ENCODE data around the gene CDKN1A.

DNA sequence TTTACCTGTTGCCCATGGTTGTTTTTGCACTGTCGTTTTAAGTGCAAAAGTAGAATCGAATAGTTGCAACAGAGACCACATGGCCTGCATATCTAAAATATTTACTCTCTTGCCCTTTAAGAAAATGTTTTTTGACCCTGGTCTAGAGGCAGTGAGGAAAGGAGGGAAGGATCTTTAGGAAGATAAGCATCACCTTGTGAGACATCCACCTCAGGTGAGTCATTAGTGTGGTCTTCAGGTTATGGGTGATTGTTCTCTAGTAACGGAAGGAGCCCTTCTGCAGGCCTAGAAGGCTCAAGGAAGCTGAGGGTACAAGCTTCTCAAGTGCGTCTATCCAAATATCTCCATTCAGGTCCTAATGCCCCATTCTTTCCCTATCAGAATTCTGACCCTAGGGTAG is 12.5 kb downstream of the CDKN1A start:
- TF ChIP-seq, protein P1, sequence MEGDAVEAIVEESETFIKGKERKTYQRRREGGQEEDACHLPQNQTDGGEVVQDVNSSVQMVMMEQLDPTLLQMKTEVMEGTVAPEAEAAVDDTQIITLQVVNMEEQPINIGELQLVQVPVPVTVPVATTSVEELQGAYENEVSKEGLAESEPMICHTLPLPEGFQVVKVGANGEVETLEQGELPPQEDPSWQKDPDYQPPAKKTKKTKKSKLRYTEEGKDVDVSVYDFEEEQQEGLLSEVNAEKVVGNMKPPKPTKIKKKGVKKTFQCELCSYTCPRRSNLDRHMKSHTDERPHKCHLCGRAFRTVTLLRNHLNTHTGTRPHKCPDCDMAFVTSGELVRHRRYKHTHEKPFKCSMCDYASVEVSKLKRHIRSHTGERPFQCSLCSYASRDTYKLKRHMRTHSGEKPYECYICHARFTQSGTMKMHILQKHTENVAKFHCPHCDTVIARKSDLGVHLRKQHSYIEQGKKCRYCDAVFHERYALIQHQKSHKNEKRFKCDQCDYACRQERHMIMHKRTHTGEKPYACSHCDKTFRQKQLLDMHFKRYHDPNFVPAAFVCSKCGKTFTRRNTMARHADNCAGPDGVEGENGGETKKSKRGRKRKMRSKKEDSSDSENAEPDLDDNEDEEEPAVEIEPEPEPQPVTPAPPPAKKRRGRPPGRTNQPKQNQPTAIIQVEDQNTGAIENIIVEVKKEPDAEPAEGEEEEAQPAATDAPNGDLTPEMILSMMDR (IDR thresholded peaks at IDR 0.05) = no peak
- TF ChIP-seq ZNF263 (CRISPR knock-in tag; IDR thresholded peaks at IDR 0.05; ENCODE audit: low read depth) (no peak), PREB (CRISPR knock-in tag; IDR thresholded peaks at IDR 0.05; ENCODE audit: borderline replicate concordance) (no peak), MAX (CRISPR knock-in tag; IDR thresholded peaks at IDR 0.05) (no peak), USF2 (CRISPR knock-in tag; IDR thresholded peaks at IDR 0.05) (no peak)

Data from WTC11 (cell line).